ENCODE measurements around the gene GPR161.

GPR161 gene

DNA sequence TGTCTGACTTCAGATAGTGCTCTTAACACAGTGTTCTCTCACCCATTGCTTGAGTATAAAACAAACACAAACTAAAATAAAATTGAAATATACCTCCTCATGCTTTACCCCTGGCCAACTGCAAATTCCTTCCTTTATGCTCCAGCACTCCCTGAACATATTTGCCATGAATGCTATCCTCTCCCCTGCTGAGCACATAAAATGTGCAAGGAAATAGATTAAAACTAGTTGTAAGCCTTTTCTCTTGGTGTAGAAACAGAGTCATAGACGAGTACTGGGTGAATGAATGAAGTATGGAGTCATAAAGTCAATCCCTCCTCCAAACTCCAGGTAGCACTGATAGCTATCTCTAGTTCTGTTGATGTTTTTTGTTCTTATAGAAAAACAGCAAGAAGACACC lies 2.6 kb downstream of the GPR161 start:
- POLR2A ChIA-PET = interaction anchor here (1.3 kb wide), 1 partner anchor 48 kb away, joined by 4 read pairs; no protein-coding TSS in a partner anchor
- no peak for DNase-seq (ENCODE audit: extremely low spot score)
- CTCF ChIA-PET = interaction anchor here (1.2 to 2.8 kb wide), 2 partner anchors 11 to 28 kb away, joined by 3 to 12 read pairs; no protein-coding TSS in a partner anchor
- TF ChIP-seq, protein P1, sequence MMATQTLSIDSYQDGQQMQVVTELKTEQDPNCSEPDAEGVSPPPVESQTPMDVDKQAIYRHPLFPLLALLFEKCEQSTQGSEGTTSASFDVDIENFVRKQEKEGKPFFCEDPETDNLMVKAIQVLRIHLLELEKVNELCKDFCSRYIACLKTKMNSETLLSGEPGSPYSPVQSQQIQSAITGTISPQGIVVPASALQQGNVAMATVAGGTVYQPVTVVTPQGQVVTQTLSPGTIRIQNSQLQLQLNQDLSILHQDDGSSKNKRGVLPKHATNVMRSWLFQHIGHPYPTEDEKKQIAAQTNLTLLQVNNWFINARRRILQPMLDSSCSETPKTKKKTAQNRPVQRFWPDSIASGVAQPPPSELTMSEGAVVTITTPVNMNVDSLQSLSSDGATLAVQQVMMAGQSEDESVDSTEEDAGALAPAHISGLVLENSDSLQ (IDR thresholded peaks at IDR 0.05) = no peak; the same call in 1 of the 2 replicates
- no peak for TF ChIP-seq SUZ12 (IDR thresholded peaks at IDR 0.05)

DNA sequence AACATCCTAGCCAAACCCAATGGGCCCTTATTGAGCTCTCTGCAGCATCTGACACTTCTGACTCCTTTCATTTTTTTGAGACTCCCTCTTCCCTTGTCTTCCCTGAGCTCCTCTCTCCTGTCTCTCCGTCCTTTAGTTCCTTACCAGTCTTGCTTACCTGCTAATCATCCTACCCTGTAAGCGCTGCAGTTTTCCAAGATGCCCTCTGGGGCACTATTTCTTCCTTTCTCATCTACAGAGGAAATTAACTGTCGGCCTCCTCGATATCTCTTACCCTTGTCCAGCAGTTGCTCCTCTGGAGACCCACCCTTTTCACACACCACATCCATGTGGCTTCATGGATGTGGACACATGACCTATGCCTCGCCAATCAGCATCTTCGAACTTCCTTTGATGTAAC lies 6.8 kb downstream of the GPR161 start:
- no peak for DNase-seq (ENCODE audit: extremely low spot score)
- TF ChIP-seq LEF1 (IDR thresholded peaks at IDR 0.05; ENCODE audit: borderline replicate concordance) = no peak
- no peak for TF ChIP-seq L3MBTL2 (conservative IDR thresholded peaks at IDR 0.05)
- TF ChIP-seq ELF4 (IDR thresholded peaks at IDR 0.05) = no peak
- no peak for TF ChIP-seq SP1 (IDR thresholded peaks at IDR 0.05)
- no peak for TF ChIP-seq CTBP1 (IDR thresholded peaks at IDR 0.05; ENCODE audit: borderline replicate concordance)
- TF ChIP-seq FOXM1 (IDR thresholded peaks at IDR 0.05; ENCODE audit: borderline replicate concordance) = no peak
- TF ChIP-seq ZNF384 (IDR thresholded peaks at IDR 0.05) = no peak
- TF ChIP-seq ARNT (IDR thresholded peaks at IDR 0.05) = no peak
- TF ChIP-seq FOXA1 (IDR thresholded peaks at IDR 0.05) = no peak
- no peak for TF ChIP-seq FOXK2 (IDR thresholded peaks at IDR 0.05)
- TF ChIP-seq BHLHE40 (IDR thresholded peaks at IDR 0.05; ENCODE audit: borderline replicate concordance) = no peak
- no peak for TF ChIP-seq SUZ12 (IDR thresholded peaks at IDR 0.05)
- no peak for TF ChIP-seq TARDBP (IDR thresholded peaks at IDR 0.05)
- no peak for TF ChIP-seq NFRKB (IDR thresholded peaks at IDR 0.05)
- TF ChIP-seq HDGF (IDR thresholded peaks at IDR 0.05; ENCODE audit: borderline replicate concordance) = no peak
- TF ChIP-seq, protein P1 (IDR thresholded peaks at IDR 0.05) = no peak
- ChIA-PET POLR2A (no interaction called here), CTCF (interaction anchor here (0.6 kb wide), 1 partner anchor 470 kb away, joined by 4 read pairs; no protein-coding TSS in a partner anchor)

DNA sequence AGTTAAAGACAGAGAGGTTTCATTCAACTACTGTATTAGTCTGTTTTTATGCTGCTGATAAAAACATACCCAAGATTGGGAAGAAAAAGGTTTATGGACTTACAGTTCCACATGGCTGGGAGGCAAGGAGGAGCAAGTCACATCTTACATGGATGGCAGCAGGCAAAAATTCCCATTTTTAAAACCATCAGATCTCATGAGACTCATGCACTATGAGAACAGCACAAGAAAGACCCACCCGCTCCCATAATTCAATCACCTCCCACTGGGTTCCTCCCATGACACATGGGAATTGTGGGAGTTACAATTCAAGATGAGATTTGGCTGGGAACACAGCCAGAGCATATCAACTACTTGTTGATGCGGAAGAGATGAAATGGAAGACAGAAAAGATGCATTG lies 9.2 kb downstream of the GPR161 start:
- ChIA-PET POLR2A (no interaction called here), CTCF (no interaction called here)
- no peak for DNase-seq (ENCODE audit: extremely low spot score)
- TF ChIP-seq BHLHE40 (IDR thresholded peaks at IDR 0.05; ENCODE audit: borderline replicate concordance) = no peak
- TF ChIP-seq, protein P1 (IDR thresholded peaks at IDR 0.05) = no peak

DNA sequence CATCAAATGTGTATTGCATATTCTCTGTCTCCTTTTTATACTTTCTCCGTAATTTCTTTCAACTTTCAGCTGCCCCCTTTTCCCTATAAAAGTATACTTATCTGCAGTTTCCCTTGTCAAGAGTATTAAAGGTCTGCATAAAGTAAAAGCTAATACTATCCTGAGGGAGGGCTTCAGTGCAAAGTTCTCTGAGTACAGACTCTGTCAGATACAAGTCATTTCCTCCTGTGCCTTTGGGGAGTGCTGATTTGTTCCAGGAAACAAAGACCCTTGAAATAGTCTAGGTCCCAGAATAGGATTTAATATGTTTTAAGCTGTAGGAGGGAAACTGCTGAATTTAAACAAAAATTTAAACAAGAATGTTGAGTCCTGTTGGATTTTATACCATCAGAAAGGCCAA lies 11.7 kb downstream of the GPR161 start:
- TF ChIP-seq TARDBP (IDR thresholded peaks at IDR 0.05) = no peak
- CTCF ChIA-PET = interaction anchor here (1.3 kb wide), 1 partner anchor 10 kb away, joined by 3 read pairs; no protein-coding TSS in a partner anchor
- no peak for DNase-seq (ENCODE audit: extremely low spot score)
- POLR2A ChIA-PET = interaction anchor here (1.6 kb wide), 1 partner anchor 10 kb away, joined by 4 read pairs; no protein-coding TSS in a partner anchor

DNA sequence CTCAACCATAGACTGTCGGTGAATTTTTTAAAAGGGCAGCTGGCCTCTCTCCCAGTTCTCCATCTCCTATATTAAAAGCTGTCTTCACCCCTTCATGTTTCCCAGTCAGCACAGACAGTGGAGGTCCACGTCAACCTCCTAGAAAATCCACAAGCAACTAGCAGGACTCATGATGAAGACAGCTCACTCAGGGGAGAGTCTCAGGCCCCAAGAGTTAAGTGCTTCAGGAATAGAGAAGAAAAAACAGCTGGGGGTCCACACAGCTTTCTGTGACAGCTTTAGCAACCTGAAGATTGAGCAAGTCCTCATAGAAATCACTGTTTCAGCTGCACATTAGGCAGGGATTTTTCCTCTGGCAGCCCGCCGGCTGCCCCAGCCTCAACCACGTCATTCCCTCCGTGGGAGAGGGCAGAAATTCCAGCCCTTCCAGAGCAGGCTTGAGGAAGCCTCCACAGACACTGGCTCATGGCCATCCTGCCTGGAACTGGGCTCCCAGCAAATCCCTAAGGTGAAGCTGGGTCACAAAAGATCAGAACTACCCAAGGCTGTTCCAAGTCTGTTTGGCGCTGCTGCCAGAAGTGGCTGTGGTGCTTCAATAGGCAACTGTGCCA lies 15.2 kb downstream of the GPR161 start:
- TF ChIP-seq FOXA1 (IDR thresholded peaks at IDR 0.05) (no peak), SUZ12 (IDR thresholded peaks at IDR 0.05) (no peak), BHLHE40 (IDR thresholded peaks at IDR 0.05; ENCODE audit: borderline replicate concordance) (no peak), ELF4 (IDR thresholded peaks at IDR 0.05) (no peak), ARNT (IDR thresholded peaks at IDR 0.05) (no peak), HDGF (IDR thresholded peaks at IDR 0.05; ENCODE audit: borderline replicate concordance) (no peak), L3MBTL2 (conservative IDR thresholded peaks at IDR 0.05) (no peak), ZNF384 (IDR thresholded peaks at IDR 0.05) (no peak), FOXK2 (IDR thresholded peaks at IDR 0.05) (no peak), CTBP1 (IDR thresholded peaks at IDR 0.05; ENCODE audit: borderline replicate concordance) (no peak), LEF1 (IDR thresholded peaks at IDR 0.05; ENCODE audit: borderline replicate concordance) (no peak), NFRKB (IDR thresholded peaks at IDR 0.05) (no peak), TARDBP (IDR thresholded peaks at IDR 0.05) (no peak), SP1 (IDR thresholded peaks at IDR 0.05) (no peak)
- TF ChIP-seq, protein P1 (IDR thresholded peaks at IDR 0.05) = no peak
- ChIA-PET CTCF (interaction anchor here (0.9 to 1.5 kb wide), 2 partner anchors 24 to 39 kb away, joined by 3 to 5 read pairs; no protein-coding TSS in a partner anchor), POLR2A (no interaction called here)
- no peak for DNase-seq (ENCODE audit: extremely low spot score)

DNA sequence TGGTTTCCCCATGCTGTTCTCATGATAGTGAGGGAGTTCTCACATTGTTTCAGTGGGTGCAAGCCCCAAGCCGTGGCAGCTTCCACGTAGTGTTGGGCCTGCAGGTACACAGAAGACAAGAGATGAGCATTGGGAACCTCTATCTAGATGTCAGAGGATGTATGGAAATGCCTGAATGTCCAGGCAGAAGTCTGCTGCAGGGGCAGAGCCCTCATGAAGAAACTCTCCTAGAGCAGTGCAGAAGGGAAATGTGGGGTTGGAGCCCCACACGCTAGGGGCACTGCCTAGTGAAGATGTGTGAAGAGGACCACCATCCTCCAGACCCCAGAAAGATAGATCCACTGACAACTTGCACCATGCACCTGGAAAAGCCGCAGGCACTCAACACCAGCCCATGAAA lies 17.0 kb downstream of the GPR161 start:
- no peak for DNase-seq (ENCODE audit: extremely low spot score)
- POLR2A ChIA-PET = no interaction called here
- CTCF ChIA-PET = interaction anchor here (0.6 kb wide), 1 partner anchor 16 kb away, joined by 4 read pairs; no protein-coding TSS in a partner anchor
- TF ChIP-seq FOXM1 (IDR thresholded peaks at IDR 0.05; ENCODE audit: borderline replicate concordance) = no peak
- TF ChIP-seq, protein P1 (IDR thresholded peaks at IDR 0.05) = no peak
- TF ChIP-seq TARDBP (IDR thresholded peaks at IDR 0.05) = no peak
- TF ChIP-seq NFRKB (IDR thresholded peaks at IDR 0.05) = no peak
- no peak for TF ChIP-seq ARNT (IDR thresholded peaks at IDR 0.05)
- no peak for TF ChIP-seq SP1 (IDR thresholded peaks at IDR 0.05)

All from HEK293T (cell line).